Gastroesophageal sphincter (tissue), 4 donors: ENCODE measurements around the gene RAI1. TPM values are rescaled to one million over a fixed set of nuclear protein-coding genes. Genes with fewer than 3 reads are reported as not detected.

Experiments
- ATAC-seq: fragments of 150-250 bp; one replicate; pipeline ENCODE4 v1.9.1; 2016; ENCODE audit warnings: mild to moderate bottlenecking, moderate library complexity
- H3K27ac ChIP-seq, 4 donors: fragments of 200-600 bp; sonication (generic) in 3 of 4; 1 replicate in 3 of 4; 2 replicates in 1 of 4; pipeline ENCODE4 v1.5.1; 2016 to 2019
- H3K27me3 ChIP-seq: fragments of 200-600 bp; sonication (generic); one replicate; pipeline ENCODE4 v1.5.1; 2019
- H3K36me3 ChIP-seq, 2 donors: fragments of 200-600 bp; sonication (generic); one replicate each; pipeline ENCODE4 v1.5.1; 2019; ENCODE audit warnings: control low read depth in 1 of 2
- H3K4me1 ChIP-seq, 3 donors: fragments of 200-600 bp; sonication (generic); 1 replicate in 2 of 3; 2 replicates in 1 of 3; pipeline ENCODE4 v1.5.1; 2016 to 2019; ENCODE audit warnings: control low read depth in 2 of 3
- H3K4me3 ChIP-seq, 2 donors: fragments of 200-600 bp; sonication (generic); one replicate each; pipeline ENCODE4 v1.5.1; 2019; ENCODE audit warnings: mild to moderate bottlenecking in 1 of 2, moderate library complexity in 1 of 2
- H3K9me3 ChIP-seq, 3 donors: fragments of 200-600 bp; sonication (generic); one replicate each; pipeline ENCODE4 v1.5.1; 2017 to 2019; ENCODE audit warnings: control low read depth in 2 of 3
- EP300 ChIP-seq: sonication (generic); formaldehyde crosslinking; IDR thresholded peaks from one replicate; pipeline ENCODE4 v1.6.1; 2017; ENCODE audit warnings: antibody characterized with exemption, mild to moderate bottlenecking
- POLR2A ChIP-seq, 2 donors: fragments of 450-650 bp; IDR thresholded peaks; one replicate each; pipeline ENCODE4 v1.6.1; 2017; ENCODE audit warnings: antibody characterized with exemption in 2 of 2, mild to moderate bottlenecking in 2 of 2, moderate library complexity in 1 of 2
- POLR2AphosphoS5 ChIP-seq: sonication (generic); formaldehyde crosslinking; IDR thresholded peaks from one replicate; pipeline ENCODE4 v1.6.1; 2017; ENCODE audit warnings: antibody characterized with exemption
- WGBS, 2 donors: methylation state at CpG; one replicate each; pipeline ENCODE4 v1.1.5; 2018; ENCODE audit warnings: low coverage in 1 of 2; 5-methylcytosine and 5-hydroxymethylcytosine counted together
- total RNA-seq, 4 donors: library from RNA; depleted of rRNA; stranded (reverse); fragments of >200 nt; gene quantifications; one replicate each; pipeline ENCODE4 v1.1.0, GENCODE V29; 2016
- TF ChIP-seq, protein P1 (sequence below), 4 experiments: fragments of 200-600 bp in 2 of 4; fragments of 450-650 bp in 2 of 4; sonication (generic) in 1 of 4; IDR thresholded peaks; one replicate each; pipeline ENCODE4 v1.5.1; 2017 to 2019; ENCODE audit warnings: antibody characterized with exemption in 4 of 4, mild to moderate bottlenecking in 2 of 4, moderate library complexity in 2 of 4

The RAI1 gene
- total RNA-seq, 4 donors from 2014 or later: 15.9 to 39.7 (median 28.3) TPM

DNA sequence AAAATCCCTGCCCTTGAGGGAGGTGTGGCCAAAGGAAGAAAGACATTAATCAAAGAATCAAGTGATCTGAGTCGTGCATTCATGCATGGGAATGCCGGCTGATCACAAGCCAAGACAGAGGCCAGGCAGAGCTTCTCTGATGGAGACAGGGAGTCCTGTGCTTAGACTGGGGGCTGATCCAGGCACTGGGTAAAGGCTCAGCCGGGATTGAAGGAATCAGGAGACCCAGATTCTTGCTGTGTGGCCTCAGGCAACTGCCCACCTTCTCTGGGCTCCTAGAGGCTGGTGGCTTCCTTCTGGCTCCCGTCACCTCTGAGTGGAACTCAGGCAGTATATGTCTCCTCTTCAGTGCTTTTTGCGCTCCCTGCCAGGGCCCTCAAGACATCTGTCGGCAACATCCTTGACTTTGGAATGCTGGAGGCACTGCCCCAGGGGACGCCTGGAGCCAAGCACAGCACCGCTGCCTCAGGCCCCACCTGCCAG is 17.7 kb downstream of the RAI1 start:
- peaks cover 0 to 96% (median 74%) of the 10 kb centered on the region in 3 donors for H3K4me1 ChIP-seq
- WGBS, 2 donors: 0 to 21% methylated on average over 3 of the region's 8 CpGs
- TF ChIP-seq EP300 (no peak), POLR2AphosphoS5 (peak; percentile 9), POLR2A (IDR thresholded peaks at IDR 0.05) (no peak)
- TF ChIP-seq, protein P1, sequence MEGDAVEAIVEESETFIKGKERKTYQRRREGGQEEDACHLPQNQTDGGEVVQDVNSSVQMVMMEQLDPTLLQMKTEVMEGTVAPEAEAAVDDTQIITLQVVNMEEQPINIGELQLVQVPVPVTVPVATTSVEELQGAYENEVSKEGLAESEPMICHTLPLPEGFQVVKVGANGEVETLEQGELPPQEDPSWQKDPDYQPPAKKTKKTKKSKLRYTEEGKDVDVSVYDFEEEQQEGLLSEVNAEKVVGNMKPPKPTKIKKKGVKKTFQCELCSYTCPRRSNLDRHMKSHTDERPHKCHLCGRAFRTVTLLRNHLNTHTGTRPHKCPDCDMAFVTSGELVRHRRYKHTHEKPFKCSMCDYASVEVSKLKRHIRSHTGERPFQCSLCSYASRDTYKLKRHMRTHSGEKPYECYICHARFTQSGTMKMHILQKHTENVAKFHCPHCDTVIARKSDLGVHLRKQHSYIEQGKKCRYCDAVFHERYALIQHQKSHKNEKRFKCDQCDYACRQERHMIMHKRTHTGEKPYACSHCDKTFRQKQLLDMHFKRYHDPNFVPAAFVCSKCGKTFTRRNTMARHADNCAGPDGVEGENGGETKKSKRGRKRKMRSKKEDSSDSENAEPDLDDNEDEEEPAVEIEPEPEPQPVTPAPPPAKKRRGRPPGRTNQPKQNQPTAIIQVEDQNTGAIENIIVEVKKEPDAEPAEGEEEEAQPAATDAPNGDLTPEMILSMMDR (IDR thresholded peaks at IDR 0.05): no peak
- no peak overlapping the region for H3K4me3 ChIP-seq
- H3K36me3 ChIP-seq: no peaks in the 10 kb centered on the region
- ATAC-seq: no peak
- no peaks in the 10 kb centered on the region for H3K27me3 ChIP-seq
- peak overlapping the region; percentile 39 to 98 (median 94) for H3K27ac ChIP-seq
- no peaks in the 10 kb centered on the region for H3K9me3 ChIP-seq

DNA sequence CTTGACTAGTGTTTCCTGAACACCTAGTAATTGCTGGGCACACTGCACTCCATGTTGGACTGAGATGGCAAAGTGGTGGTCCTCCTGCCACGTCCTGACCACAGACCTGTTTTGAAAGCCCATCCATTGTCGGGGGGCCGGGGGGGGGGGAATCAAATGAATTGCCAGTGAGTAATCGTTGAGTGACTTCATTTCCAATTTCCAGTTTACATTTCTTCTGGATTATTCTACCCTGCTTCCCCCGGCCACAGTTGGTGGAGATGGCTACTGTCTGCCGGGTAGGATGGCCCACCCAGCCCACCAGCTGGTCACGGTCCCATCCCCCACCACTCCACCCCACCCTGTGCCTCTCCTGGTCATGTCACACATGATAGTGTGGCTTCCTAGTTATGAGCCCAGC is 18.2 kb downstream of the RAI1 start:
- H3K4me1 ChIP-seq: peaks cover 0 to 97% (median 72%) of the 10 kb centered on the region in 3 donors
- H3K27me3 ChIP-seq: no peaks in the 10 kb centered on the region
- H3K27ac ChIP-seq: peak overlapping the region; percentile 2 to 98 (median 94)
- TF ChIP-seq, protein P1 (IDR thresholded peaks at IDR 0.05): no peak
- TF ChIP-seq POLR2A (IDR thresholded peaks at IDR 0.05) (no peak), EP300 (no peak), POLR2AphosphoS5 (no peak)
- H3K4me3 ChIP-seq: no peak overlapping the region
- H3K9me3 ChIP-seq: no peaks in the 10 kb centered on the region
- no peaks in the 10 kb centered on the region for H3K36me3 ChIP-seq
- WGBS, 2 donors: 29 to 40% methylated on average over 1 of the region's 7 CpGs
- ATAC-seq: no peak

DNA sequence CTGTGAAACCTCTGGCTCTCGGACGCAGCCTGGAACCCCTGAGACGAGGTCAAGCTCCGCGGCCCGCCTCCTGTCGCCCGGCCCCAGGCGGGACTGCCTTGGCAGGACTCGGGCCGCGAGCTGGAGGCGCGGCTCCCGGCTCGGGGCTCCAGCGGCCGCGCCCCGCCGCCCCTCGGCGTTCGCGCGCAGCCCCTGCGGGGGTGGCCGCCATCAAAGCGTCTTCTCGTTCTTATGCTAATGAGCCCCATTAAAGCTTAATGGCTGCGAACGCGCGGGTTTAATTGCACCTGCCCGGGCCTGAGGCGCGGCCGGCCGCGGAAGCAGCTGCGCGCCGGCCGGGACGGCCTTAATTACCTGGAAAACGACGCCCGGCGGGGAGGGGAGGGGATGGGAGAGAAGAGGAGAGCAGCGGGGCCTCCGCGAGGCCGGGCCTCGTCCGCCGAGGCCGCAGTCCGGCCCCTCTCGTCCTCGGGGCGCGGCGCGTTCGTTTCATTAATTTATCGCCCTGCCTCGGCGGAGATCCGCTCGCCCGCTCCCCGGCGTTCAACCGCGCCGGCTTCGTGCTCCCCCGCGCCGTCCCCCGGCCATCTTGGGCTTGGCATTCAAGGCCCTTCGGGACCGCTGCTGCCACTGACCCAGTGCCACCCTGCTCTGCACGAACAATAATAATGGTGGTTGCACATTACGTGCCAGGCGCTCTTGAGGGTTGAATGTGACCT is 19.2 kb downstream of the RAI1 start:
- no CpG with 5 or more reads among the region's 86 CpGs for WGBS, 2 donors
- peaks cover 0 to 96% (median 68%) of the 10 kb centered on the region in 3 donors for H3K4me1 ChIP-seq
- H3K27me3 ChIP-seq: no peaks in the 10 kb centered on the region
- TF ChIP-seq, protein P1 (IDR thresholded peaks at IDR 0.05): no peak
- TF ChIP-seq POLR2AphosphoS5 (no peak), EP300 (no peak), POLR2A (IDR thresholded peaks at IDR 0.05) (no peak)
- peak overlapping the region; percentile 6 to 50 for H3K4me3 ChIP-seq
- peak overlapping the region; percentile 2 to 98 (median 94) for H3K27ac ChIP-seq
- no peak for ATAC-seq
- H3K36me3 ChIP-seq: no peaks in the 10 kb centered on the region
- H3K9me3 ChIP-seq: no peaks in the 10 kb centered on the region

DNA sequence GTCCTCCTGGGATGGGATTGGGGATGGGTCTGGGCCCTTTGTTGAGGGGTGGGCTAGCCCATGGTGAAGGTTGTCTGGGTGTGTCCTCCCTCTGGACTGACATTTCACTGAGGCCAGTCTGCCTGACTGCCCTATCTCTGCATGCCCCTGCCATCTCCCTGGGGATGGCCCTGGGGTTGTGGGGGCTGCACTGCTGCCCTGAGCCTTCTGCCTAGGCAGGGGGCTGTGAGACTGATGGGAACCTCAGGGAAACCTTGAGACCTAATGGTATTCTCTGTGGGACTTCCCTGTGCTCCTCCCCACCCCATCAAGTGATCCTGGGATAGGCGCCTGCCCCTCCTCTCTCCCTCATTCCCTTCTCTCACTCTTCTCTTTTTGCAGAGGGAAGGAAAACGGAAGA is 19.9 kb downstream of the RAI1 start:
- peak overlapping the region in 3 of 4 donors; percentile 90 to 98 (median 97) for H3K27ac ChIP-seq
- peak overlapping the region in 1 of 2 donors; percentile 50 for H3K4me3 ChIP-seq
- no peaks in the 10 kb centered on the region for H3K36me3 ChIP-seq
- TF ChIP-seq POLR2AphosphoS5 (no peak), EP300 (no peak), POLR2A (IDR thresholded peaks at IDR 0.05) (no peak)
- TF ChIP-seq, protein P1 (IDR thresholded peaks at IDR 0.05): no peak
- 100% methylated on average over 1 of the region's 2 CpGs; no CpG with 5 or more reads in 1 of the 2 donors for WGBS, 2 donors
- no peaks in the 10 kb centered on the region for H3K27me3 ChIP-seq
- no peaks in the 10 kb centered on the region for H3K9me3 ChIP-seq
- ATAC-seq: no peak
- H3K4me1 ChIP-seq: peaks cover 0 to 89% (median 65%) of the 10 kb centered on the region in 3 donors

DNA sequence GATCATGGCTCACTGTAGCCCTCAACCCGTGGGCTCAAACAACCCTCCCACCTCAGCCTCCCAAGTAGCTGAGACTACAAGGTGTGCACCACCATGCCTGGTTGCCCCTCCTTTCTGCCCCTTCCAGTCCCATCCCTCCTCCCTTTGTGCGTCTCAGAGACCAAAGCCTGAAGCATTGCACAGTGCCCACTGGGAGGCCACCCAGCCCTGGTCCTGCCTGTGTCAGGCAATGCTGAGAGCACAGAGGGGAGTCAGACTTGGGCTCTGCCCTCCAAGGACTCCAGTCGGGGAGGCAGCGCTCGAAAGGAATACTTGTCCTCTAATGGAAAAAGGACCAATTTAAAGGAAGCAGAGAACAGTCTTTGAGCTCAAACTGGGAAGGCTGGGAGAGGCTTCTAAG is 20.4 kb downstream of the RAI1 start:
- TF ChIP-seq, protein P1 (IDR thresholded peaks at IDR 0.05): peak in 2 of 4 experiments; percentile 6
- no peak for TF ChIP-seq POLR2A (IDR thresholded peaks at IDR 0.05)
- TF ChIP-seq EP300: no peak
- Histone ChIP-seq H3K4me3 (no peak overlapping the region), H3K27me3 (no peaks in the 10 kb centered on the region), H3K4me1 (peaks cover 0 to 89% (median 62%) of the 10 kb centered on the region in 3 donors), H3K27ac (peak overlapping the region in 3 of 4 donors; percentile 32 to 97 (median 90)), H3K9me3 (no peaks in the 10 kb centered on the region), H3K36me3 (no peaks in the 10 kb centered on the region)
- WGBS, 2 donors: 86% methylated on average over 1 of the region's 5 CpGs; no CpG with 5 or more reads in 1 of the 2 donors
- no peak for ATAC-seq
